Prostate gland (tissue), 2 donors: ENCODE data around the gene HTR4. TPM values are rescaled to one million over a fixed set of nuclear protein-coding genes. Genes with fewer than 3 reads are reported as not detected.
"Not testable (repeated sequence)": the region's sequence is repeated elsewhere in the genome, so short reads cannot be mapped to it uniquely, and the experiment has no call there.

Experiments
- DNase-seq: peaks from one replicate; pipeline ENCODE4 v3.0.0-alpha.2; 2019; ENCODE audit warnings: low spot score
- H3K27ac ChIP-seq, 2 donors: fragments of 200-600 bp; sonication (generic); 2 replicates each; pipeline ENCODE4 v1.5.1; 2017 to 2019
- H3K27me3 ChIP-seq: fragments of 200-600 bp; sonication (generic); replicated peaks from 2 replicates; pipeline ENCODE4 v1.5.1; 2019; ENCODE audit not compliant: insufficient read depth
- H3K36me3 ChIP-seq, 2 donors: fragments of 200-600 bp; sonication (generic); 1 replicate in 1 of 2; 2 replicates in 1 of 2; pipeline versions ENCODE4 v1.5.1 to v1.8.1; 2017 to 2019
- H3K4me1 ChIP-seq: fragments of 200-600 bp; sonication (generic); replicated peaks from 2 replicates; pipeline ENCODE4 v1.5.1; 2019
- H3K4me3 ChIP-seq, 2 donors: fragments of 200-600 bp; sonication (generic); 2 replicates each; pipeline ENCODE4 v1.5.1; 2017 to 2019
- H3K9me3 ChIP-seq: fragments of 200-600 bp; sonication (generic); 2 replicates; pipeline ENCODE4 v1.5.1; 2017
- POLR2A ChIP-seq: fragments of 450-650 bp; IDR thresholded peaks from one replicate; pipeline ENCODE4 v1.6.1; 2016; ENCODE audit warnings: antibody characterized with exemption, mild to moderate bottlenecking
- POLR2AphosphoS5 ChIP-seq: sonication (generic); formaldehyde crosslinking; IDR thresholded peaks from one replicate; pipeline ENCODE4 v1.6.1; 2017; ENCODE audit warnings: antibody characterized with exemption
- WGBS: methylation state at CpG from one replicate; pipeline ENCODE4 v1.1.5; 2018; 5-methylcytosine and 5-hydroxymethylcytosine counted together
- intact Hi-C: fragments of 100-400 bp; cut with DNase I; formaldehyde crosslinking; loops from one replicate; pipeline ENCODE4 v1.14.2; 2022
- total RNA-seq, 2 donors: library from RNA; depleted of rRNA; stranded (reverse); fragments of >200 nt; gene quantifications; one replicate each; pipeline ENCODE4 v1.1.0, GENCODE V29; 2016
- TF ChIP-seq, protein P1 (sequence below), 4 experiments: fragments of 200-600 bp in 2 of 4; fragments of 450-650 bp in 2 of 4; sonication (generic) in 2 of 4; IDR thresholded peaks; 1 replicate in 3 of 4; 2 replicates in 1 of 4; pipeline ENCODE4 v1.5.1; 2016 to 2019; ENCODE audit warnings: antibody characterized with exemption in 4 of 4, mild to moderate bottlenecking in 2 of 4, moderate library complexity in 2 of 4

Gene HTR4
- total RNA-seq, 2 donors from 2014 or later: 2.1 TPM; not detected in 1

DNA sequence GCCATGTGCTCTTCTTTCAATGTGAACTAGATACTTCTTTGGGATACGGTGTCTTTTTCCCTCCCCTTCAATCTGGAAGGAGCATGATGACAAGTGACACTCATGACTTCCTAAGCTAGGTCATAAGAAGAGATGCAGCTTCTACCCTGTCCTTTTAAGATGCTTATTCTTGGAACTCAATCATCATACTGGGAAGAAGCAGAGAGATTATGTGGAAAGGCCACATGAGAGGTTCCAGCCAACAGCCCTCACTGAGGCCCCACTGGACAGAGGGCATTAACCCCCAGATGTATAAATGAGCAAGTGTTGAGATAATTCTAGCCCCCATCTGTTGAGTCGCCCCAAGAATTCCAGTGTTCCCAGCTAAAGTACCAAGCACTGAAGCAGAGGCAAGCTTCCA is 29.3 kb upstream of the HTR4 start:
- Histone ChIP-seq H3K27me3 (no peaks in the 10 kb centered on the region), H3K9me3 (no peaks in the 10 kb centered on the region), H3K4me1 (no peaks in the 10 kb centered on the region), H3K4me3 (no peak overlapping the region), H3K36me3 (no peaks in the 10 kb centered on the region), H3K27ac (no peak overlapping the region)
- DNase-seq: no peak
- intact Hi-C loops: no loop called here
- 93% methylated on average over 2 of the region's 2 CpGs for WGBS
- TF ChIP-seq, protein P1, sequence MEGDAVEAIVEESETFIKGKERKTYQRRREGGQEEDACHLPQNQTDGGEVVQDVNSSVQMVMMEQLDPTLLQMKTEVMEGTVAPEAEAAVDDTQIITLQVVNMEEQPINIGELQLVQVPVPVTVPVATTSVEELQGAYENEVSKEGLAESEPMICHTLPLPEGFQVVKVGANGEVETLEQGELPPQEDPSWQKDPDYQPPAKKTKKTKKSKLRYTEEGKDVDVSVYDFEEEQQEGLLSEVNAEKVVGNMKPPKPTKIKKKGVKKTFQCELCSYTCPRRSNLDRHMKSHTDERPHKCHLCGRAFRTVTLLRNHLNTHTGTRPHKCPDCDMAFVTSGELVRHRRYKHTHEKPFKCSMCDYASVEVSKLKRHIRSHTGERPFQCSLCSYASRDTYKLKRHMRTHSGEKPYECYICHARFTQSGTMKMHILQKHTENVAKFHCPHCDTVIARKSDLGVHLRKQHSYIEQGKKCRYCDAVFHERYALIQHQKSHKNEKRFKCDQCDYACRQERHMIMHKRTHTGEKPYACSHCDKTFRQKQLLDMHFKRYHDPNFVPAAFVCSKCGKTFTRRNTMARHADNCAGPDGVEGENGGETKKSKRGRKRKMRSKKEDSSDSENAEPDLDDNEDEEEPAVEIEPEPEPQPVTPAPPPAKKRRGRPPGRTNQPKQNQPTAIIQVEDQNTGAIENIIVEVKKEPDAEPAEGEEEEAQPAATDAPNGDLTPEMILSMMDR (IDR thresholded peaks at IDR 0.05): no peak
- TF ChIP-seq POLR2AphosphoS5: no peak
- no peak for TF ChIP-seq POLR2A

DNA sequence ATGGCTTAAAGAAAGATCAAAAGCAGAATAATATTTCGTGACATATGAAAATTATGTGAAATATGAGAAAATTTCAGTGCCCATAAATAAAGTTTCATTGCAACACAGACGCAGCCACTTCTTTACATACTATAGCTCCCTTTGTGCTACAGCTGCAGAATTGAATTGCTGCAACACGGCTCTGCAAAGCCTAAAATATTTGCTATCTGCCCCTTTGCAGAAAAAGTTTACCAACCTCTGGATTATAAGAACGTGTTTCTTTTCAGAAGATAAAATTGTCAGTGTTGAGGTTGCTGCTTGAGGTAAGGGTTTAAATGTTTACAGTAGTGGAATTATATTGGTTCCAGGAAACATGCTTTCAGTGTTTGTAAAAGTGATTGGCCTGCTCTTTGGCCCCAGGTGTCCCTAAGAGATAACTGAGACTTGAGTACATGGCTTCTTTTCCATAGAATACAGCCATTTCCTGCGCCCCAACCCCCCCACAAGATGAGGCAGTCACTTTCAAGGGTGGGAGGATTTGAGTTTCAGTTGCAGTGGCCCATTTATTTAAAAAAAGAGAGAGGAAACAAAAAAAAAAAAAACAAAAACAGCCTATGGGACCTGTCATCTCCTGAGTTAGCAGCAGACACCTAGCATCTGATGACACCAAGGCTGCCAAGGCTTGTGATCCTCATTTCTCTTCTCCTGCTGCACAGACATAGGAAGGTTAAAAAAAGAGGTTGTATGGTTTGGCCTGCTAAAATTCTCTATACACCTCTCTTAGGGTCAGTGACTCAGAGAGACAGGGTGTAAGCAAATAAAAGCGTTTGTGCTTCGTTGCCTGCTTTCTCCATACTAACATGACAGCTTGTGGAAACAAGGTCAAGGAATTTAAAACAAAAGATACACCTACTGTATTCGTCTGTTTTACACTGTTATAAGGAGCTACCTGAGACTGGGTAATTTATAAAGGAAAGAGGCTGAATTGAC is 28.0 kb upstream of the HTR4 start:
- Histone ChIP-seq H3K36me3 (no peaks in the 10 kb centered on the region), H3K27me3 (no peaks in the 10 kb centered on the region), H3K4me1 (no peaks in the 10 kb centered on the region), H3K4me3 (no peak overlapping the region), H3K27ac (no peak overlapping the region), H3K9me3 (no peaks in the 10 kb centered on the region)
- WGBS: 52% methylated on average over 8 of the region's 8 CpGs
- intact Hi-C loops: no loop called here
- DNase-seq: no peak
- TF ChIP-seq POLR2AphosphoS5 (no peak), POLR2A (no peak)
- TF ChIP-seq, protein P1 (IDR thresholded peaks at IDR 0.05): no peak

DNA sequence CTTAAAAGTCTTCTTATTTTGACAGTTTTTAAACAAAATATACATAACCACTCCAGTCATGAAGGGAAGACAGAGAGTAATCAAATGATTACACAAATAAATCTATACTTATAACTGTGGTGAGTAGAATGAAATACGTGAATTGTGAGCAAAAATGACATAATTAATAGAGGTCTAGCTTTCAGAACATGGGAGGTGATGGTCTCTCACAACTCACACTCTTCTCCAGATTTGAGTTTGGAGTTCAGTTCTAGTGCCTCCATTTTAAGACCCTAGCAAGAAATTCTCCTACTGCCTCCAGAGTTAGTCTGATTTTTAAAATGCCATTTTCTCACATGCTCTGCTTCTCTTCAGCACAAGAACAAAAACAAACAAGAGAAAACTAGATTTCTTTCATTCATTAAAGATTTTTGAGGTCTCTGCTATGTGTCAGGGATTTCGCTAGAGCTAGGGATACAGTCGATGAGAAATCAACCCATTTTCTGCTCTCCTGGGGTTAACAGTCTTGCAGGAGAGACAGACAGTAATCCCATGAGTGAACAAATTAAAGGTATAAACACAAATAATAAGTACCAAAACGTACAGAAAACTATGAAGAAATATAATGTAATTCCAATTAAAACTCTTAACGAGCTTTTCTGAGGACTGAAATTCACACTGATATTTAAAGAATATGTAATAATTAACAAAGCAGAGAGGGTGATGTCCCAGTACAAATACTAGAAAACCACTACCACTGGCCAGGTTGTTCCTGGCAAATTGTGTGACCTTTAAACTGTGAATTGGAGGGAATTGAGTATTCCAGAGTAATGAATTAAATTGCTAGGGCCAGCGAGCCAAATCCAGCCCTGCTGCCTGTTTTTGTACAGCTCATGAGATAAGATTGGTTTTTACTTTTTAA is 27.1 kb upstream of the HTR4 start:
- H3K27ac ChIP-seq: no peak overlapping the region
- no peaks in the 10 kb centered on the region for H3K36me3 ChIP-seq
- no peaks in the 10 kb centered on the region for H3K9me3 ChIP-seq
- no peaks in the 10 kb centered on the region for H3K27me3 ChIP-seq
- 74% methylated on average over 6 of the region's 6 CpGs for WGBS
- no peak for DNase-seq
- intact Hi-C loops: no loop called here
- no peaks in the 10 kb centered on the region for H3K4me1 ChIP-seq
- no peak overlapping the region for H3K4me3 ChIP-seq
- no peak for TF ChIP-seq POLR2AphosphoS5
- TF ChIP-seq, protein P1 (IDR thresholded peaks at IDR 0.05): no peak
- no peak for TF ChIP-seq POLR2A

DNA sequence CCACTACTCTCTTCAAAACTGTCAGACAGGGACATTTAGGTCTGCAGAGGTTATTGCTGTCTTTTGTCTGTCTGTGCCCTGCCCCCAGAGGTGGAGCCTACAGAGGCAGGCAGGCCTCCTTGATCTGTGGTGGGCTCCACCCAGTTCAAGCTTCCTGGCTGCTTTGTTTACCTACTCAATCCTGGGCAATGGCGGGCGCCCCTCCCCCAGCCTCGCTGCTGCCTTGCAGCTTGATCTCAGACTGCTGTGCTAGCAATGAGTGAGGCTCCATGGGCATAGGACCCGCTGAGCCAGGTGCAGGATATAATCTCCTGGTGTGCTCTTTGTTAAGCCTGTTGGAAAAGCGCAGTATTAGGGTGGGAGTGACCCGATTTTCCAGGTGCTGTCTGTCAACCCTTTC is 19.4 kb upstream of the HTR4 start:
- H3K27me3 ChIP-seq, H3K27ac ChIP-seq, intact Hi-C loops, H3K36me3 ChIP-seq, H3K4me3 ChIP-seq, H3K9me3 ChIP-seq, DNase-seq, H3K4me1 ChIP-seq: not testable (repeated sequence)
- WGBS: 85% methylated on average over 6 of the region's 6 CpGs

DNA sequence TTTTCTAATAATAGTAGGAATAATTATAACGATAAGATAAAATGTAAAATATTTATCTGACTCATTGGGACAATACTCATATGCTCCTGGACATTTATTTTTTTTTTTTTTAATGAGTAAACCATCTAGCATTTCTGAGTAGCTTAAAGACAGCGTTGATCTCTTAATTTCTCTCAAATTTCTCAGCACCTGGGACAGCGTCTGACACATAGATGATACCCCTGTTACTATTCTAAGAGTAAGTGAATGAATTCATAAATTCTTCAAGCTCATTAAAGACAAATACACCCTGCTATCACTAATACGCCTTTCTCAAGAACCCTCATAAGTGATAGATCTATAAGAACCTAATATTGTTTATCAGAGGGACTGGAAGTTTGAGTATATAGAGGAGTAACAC is 12.0 kb upstream of the HTR4 start:
- intact Hi-C loops: no loop called here
- H3K9me3 ChIP-seq: no peaks in the 10 kb centered on the region
- TF ChIP-seq, protein P1 (IDR thresholded peaks at IDR 0.05): no peak
- TF ChIP-seq POLR2AphosphoS5: no peak
- TF ChIP-seq POLR2A: no peak
- H3K27me3 ChIP-seq: no peaks in the 10 kb centered on the region
- H3K4me1 ChIP-seq: no peaks in the 10 kb centered on the region
- no peak for DNase-seq
- no peaks in the 10 kb centered on the region for H3K36me3 ChIP-seq
- 58% methylated on average over 4 of the region's 4 CpGs for WGBS
- H3K27ac ChIP-seq: no peak overlapping the region
- no peak overlapping the region for H3K4me3 ChIP-seq
